GM23248 (cell line): Measurements from ENCODE around the gene APOA4.

Experiments
- EZH2 ChIP-seq: fragments of 200-600 bp; sonication (generic); IDR thresholded peaks from 2 replicates; pipeline ENCODE4 v1.6.1; 2018; ENCODE audit warnings: antibody characterized with exemption, mild to moderate bottlenecking; ENCODE audit not compliant: insufficient read depth, poor library complexity, severe bottlenecking
- EZH2phosphoT487 ChIP-seq: fragments of 200-600 bp; sonication (generic); IDR thresholded peaks from 2 replicates; pipeline ENCODE4 v1.6.1; 2018; ENCODE audit warnings: antibody characterized with exemption, moderate library complexity, mild to moderate bottlenecking, low read depth; ENCODE audit not compliant: insufficient read depth

DNA sequence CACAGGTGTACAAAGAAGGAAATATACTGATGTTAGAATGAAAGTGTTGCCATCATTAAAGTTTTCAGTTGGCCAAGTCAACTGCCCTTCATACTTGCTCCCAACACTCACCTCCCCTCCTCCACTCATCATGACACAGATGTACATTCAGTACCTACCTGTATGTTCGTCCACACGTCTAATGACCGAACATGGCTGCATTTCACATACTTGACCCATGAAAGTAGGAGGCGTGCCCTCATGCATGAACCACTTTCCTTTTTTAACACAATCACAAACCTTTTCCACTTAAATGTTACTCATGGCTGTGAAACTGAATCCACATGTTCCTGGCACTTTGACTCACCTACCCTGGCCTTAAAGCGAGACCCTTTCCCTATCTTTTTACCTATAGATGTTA is 47.1 kb downstream of the APOA4 start:
- no peak for TF ChIP-seq EZH2
- TF ChIP-seq EZH2phosphoT487, result no peak
